HG02973 (cell line): ENCODE data around the gene UQCC2.

Source experiments
- ATAC-seq: cut with Tn5 transposase; IDR thresholded peaks from one replicate; pipeline ENCODE4 v1.9.1; 2021; ENCODE audit warnings: moderate library complexity; ENCODE audit not compliant: unreplicated experiment

UQCC2 gene

DNA sequence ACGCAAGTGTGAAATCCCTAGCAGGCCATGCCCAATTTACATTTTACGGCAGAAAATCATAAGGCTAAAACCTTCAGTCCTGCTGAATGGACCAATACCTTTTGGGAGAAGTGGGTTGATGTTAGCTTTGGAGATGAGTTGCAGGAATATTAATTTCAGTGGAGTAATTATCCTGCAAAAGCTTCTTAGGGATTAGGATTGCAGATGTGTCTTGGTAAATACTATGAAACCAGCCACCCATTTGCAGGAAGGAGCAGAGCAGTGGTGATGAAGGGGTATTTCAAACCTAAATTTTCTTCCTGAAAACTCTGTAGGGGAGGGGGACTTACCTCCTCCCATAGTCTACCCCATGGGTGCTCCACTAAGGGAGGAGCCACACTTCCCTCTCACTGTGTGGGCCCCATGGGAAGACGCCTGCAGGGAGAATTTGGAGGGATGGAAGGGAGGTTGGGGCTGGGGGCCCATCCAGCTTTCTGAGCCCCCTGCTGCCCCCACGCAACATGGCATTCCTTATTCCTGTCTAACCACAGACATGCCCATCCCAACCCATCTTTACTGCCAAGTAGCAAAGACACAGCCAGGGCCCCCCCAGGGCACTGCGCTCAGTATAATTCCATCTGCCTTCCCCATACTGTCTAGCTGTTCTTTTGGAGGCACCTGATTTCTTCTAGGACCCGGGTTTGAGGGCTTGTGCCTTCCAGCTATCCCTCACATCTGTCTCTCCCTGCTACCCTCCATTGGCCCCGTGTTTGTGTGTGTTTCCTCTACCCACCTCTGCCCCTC, 14.6 kb upstream of the UQCC2 start:
- ATAC-seq, result no peak

DNA sequence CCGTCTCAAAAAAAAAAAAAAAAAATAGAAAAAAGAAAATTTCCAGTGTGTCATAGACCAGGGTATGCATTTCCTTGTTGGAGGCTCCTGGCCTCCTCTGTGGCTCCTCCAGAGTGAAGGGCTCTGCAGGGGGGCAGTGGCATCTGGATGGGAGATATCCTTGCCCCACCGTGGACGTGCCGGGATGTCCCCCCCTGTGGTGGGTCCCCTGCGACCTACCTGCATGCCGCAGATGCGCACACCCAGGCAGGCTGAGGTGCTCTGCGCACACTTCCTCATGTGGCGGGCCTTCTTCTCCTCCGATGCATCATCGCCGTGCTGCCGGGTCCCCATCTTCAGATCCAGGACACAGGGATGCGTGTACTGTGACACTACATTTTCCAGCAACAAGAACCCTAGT, 13.7 kb upstream of the UQCC2 start:
- no peak for ATAC-seq

DNA sequence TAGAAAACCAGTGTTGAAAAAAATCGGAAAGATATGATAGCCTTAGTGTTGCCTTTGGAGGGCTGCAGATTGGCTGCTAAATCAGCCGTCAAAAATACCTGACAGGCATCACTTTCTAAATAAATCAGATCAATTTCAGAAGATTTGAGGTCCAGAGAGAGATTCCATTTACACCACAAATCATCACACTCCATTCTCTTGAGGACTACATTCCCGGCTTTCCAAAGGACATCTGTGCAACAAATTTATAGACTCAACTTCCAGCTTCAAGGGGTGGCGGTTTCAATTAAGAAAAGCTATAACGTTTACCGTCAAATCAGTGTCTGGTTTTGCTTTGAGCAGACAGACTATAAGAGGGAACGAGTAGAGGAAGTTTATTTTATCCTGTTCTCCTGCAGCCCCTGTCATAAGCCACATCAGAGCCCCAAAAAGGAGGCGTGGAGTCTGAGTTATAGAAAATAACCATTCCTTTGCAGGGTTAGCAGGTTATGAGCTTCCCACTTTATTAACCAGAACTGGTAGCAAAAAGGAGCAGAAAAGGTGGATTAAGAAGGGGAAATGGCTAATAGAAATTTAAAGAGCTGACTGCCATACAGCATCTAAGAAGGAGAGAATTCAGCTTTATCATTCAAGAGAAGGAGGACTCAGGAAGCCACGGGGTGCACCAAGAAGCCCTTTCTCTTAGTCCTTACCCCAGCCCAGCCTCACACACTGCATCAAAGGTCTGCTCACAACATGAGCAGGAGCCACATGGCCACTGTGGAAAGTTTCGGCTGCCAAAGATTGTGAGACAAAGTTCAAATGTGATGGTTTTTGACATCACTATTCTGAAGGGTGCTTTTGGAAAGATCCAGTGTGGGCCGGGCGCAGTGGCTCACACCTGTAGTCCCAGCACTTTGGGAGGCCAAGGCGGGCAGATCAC, 12.9 kb upstream of the UQCC2 start:
- no peak for ATAC-seq

DNA sequence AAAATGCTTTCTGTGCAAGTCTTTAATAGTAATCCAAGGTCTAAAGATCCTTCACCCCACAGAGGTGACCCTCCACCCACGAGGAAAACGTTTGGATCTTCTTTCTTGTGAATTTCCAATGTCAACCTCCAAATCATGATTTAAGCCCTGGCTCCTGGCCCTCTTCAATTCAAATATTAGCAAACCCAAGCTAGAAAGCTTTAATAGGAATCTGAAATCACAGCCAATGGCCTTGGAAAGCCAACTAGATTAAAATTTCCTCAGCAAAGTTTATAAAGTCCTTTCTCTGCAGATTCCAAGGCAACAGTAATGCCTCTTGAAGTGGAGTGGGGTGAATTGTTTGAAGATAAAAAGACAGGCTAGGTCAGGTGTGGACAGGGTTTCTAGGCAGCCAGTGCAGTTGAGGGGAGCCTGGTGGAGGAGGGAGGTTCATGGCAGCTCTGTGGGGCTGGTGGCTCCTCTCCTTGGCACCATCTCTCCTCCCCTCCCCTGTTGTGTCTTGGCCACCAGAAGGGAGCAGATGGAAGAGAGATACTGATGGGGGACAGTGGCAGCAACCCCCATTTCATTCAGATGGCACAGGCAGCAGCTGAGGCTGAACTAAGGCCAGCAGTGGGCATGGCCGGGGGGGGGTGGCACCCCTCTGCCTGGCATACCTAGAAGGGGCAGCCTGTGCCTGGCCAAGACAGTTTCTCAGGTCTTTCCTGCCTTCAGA, 12.0 kb upstream of the UQCC2 start:
- no peak for ATAC-seq

DNA sequence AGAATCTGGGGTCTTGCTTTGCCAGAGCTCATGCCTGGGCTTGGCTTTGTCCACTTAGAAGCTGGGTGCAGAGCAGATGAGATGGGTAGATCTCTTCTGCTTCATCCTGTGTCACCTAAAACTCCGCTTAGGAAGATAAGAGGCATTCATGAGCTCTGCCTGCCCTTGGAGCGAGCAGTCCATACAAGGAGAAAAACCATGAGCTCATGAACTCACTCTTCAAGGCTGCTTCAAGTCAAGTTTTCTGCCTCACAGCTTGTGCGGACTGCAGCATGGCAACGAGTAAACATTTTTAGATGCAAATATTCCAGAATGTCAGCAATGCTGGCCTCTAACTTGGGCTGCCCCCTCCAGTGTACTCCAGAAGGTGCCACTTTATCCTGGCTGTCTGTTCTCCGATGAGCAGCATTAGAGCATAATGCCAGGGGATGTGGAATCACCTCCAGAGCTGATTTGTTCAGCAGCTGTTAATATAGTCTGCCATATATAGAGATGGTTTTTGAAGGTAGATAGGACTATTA, 10.7 kb upstream of the UQCC2 start:
- no peak for ATAC-seq

DNA sequence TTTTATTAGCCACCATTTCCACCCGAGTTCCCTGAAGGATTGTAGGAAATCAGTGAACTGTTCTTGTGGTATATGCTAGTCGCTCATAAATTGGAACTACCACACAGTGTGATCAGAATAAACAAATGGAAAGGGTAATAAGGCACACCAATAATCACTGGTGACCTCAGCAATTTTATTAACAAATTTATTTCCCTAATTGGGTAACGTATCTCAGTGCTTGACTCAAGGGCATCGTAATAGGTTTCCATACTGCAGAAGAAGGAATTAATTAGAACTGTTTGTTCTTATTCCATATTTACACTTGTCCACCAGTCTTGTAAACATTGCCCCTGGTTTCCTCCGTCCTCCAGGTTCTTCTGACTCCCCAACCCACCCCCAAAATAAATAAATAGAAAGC, 10.0 kb upstream of the UQCC2 start:
- no peak for ATAC-seq

DNA sequence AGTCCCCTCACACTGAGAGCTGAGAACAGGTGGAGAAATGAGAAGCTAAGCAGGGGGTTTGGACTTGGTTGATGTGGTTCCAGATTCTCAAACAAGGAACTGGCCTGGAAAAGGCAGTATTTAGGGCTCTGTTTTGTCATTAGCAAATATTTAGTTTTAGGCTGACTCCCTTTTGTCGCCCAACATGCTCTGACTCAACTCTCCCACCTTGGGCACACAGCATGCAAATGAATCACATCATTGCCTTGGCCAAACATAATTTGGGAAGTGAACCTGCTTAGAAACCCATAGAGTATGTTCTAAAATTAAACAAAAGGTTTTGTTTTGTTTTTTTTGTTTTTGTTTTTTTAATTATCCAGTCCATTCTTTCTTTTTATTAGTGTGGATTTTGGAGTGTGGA, 9.5 kb upstream of the UQCC2 start:
- ATAC-seq, result no peak

DNA sequence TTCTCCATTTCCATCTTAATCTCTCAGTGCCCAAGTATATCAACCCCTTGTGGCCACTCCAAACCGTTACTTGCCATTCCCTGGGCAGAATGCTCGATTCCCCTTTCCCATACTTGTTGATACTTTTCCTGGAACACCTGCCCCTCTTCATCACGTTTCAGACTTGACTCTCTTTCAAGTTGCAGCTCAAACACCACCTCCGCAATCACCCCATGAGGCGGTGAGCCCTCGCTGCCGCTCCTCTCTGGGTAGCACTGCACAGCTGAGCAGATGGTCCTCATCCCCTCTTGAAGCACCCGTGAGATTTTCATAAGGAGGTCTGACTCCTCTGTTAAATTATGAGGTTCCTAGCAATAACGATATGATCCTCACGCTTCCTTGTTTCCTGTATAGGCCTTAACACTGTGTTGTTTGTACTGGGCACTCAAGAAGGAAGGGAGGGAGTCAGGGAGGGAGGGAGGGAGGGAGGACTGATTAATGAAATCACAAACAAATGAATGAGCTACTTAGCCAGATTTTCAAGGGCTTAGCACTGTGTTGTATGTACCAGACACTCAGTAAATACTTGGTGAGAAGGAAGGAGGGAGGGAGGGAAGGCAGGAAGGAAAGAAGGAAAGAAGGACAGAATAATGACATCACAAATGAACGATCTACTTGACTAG, 8.0 kb upstream of the UQCC2 start:
- no peak for ATAC-seq

DNA sequence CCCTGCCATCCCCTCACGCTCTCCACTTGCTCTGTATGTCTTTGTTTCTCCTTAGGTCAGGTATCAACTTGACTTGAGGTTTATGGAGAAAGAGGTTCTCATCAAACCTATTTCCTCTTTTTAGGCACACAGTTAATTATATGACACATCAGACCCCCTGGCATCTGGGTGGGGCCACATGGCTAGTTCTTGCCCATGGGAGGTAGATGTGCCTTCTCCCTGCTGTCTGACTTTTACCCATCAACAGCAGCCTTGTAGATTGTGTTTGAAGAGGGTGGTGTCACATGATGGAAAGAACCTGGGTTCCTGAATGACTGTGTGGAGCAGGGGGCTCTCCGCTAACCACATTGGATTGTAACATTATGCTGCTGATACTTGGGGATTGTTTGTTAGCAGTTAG, 7.2 kb upstream of the UQCC2 start:
- no peak for ATAC-seq

DNA sequence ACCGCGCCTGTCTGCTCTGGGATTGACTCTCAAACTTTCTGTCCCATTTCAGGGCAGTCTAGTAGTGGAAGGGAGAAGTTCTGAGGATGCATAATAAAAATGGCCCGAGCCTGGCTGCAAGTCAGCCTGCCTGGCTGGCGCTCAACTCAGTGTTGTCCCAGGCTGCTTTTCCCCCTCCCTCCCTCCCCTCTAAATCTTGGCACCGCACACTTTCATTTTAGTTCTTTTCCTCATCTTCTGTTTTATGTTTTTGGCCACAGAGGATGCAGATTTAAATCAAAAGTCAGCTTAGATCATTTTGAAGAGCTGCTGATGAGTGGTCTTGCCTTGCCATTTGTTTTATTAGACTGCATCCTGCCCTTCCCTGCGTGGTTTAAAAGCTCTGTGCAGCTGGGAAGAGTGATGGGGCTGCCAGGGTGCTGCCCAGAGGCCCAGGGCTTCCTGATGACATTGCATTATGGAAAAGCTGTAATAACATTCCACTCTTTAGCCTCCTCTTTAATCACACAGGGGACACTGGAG, 6.5 kb upstream of the UQCC2 start:
- ATAC-seq, result no peak

DNA sequence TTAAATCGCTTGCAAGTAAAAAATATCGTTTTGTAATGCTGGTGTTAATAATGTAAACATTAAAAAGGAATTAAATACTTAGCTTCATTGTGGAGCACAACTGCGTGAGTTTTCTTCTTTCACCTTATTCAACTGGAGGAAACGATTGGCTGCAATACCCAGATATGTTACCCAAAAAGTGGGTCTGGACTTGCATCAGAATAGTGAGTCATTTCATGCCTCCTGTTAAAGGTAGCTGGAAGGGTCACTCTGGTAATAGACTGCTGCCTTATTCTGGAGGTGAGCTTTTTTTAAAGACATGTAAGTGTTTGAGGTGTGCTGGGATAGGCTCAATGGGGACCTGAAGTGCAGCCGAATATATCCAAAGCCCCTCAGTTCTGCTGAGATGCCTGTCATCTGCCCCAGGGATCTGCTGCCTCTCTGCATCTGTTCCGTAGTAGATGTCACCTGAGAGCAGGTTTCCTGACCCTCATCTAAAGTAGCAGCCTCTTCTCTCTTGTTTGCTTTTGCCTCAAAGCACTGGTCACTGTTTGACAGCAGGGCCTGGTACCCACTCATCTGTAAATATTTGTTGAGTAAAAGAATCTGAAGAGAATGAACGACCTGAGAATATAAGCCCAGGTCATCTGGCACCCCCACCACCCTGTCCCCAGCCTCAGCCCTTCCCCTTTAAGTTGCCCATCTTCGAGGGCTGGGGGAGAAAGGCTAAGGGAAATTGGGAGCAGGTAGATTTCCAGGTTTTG, 5.6 kb upstream of the UQCC2 start:
- no peak for ATAC-seq

DNA sequence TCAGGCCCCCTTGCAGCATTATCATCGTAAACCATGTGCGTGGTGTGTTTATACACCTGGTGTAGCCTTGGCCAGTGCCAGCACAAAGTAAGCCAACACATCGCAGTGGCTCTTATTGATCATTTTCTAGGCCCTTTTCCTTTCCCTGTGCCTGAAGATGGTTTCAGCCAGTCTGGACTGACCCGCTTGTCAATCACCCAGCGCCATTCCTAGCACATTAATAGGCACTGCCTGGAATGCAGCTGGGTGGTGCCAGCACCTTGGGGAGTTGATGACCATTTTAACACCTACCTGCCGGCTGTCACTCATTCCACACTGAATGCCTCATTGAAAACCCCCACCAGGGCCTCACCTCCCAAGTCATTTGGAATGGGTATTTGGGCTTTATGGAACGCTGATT, 4.9 kb upstream of the UQCC2 start:
- no peak for ATAC-seq

DNA sequence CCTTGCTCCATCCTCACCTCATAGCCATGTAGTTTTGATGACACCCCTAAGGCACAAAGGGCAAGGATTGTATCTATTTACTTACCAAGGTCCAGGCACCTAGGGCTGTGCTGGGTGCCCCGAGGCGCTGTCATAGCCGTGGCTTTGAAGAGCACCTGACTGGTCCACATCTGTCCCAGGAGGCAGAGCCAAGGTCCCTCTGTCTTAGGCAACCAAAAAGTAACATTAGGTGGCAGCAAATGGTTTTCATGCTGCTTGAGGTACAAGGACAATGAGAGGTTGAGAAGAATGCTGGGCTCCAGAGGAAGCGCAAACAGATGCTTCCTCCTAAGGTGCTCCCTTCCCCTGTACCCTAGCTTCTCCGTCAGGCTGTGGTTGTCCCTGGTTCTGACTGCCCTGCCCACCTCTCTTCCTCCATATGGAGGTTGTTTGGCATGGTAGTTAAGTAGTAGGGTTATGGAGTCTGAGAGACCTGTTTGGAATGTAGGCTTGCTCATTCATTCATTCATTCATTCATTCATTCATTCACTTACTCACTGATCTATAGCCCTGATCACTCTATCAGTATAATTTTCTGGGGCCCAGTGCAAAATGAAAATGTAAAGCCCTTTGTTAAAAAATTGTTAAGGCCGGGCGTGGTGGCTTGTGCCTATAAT, 3.0 kb upstream of the UQCC2 start:
- ATAC-seq, result no peak

DNA sequence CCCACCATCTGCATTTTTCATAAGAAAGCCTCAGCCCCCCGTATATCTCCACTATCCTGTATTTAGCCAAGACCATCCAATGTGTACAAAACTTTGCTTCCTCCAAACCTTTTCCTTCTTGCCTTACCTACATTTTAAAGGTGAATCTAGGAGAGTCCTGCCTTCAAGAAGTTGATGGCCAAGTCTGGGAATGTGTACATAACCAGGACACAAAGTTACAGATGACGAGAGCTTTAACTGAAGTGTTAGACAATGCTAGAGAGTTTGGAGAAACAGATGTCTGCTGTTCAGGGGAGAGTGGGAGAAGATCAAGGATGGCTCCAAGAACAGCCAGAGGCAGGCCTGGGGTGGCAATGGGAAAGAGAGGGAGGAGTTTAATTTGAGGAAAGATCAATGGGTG, 2.3 kb upstream of the UQCC2 start:
- ATAC-seq, result no peak

DNA sequence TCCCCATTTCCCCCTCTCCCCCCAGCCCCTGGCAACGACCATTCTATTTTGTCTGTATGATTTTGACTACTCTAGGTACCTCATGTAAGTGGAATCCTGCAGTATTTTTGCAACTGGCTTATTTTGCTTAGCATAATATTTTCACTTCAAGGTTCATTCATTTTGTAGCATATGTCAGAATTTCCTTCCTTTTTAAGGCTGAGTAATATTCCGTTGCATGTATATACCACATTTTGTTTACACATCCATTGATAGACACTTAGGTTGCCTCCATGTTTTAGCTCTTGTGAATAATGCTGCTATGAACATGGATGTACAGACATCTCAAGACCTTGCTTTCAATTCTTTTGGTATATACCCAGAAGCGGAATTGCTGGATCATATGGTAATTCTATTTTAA, 1.4 kb upstream of the UQCC2 start:
- ATAC-seq, result no peak

DNA sequence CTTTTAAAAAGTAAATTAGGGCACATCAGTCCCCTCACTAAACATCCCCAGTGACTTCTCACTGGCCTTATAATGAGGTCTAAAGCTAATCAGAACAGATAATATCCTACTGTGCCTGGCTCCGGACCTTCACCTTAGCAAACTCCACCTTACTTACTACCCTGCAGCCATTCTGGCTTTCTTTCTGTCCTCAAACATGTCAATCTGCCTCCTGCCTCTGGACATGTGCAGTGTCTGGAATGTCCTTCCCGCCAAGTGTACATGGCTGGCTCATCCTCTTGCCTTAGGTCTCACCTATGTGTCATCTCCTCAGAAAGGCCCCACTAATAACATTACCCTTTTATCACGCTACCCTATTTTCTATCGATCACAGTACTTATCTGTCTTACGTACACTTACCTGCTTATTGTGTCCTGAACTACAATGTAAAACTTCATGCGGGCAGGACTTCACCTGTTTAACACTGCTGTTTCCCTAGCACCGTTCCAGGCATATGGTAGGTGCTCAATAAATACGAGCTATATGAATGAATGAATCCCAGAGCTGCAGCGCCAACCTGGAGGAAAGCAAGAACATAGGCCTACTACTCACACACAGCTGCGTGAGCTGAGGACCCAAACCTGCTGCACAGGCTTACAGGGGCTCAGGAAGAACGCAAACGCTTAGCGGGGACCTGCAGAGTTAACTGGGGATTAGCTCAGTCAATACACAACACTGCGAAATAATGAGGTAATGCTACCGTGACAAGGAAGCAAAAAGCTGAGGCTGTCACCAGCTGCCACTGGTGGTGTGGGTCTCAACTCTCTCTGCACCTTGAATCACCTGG, 991 bp downstream of the UQCC2 start:
- no peak for ATAC-seq

DNA sequence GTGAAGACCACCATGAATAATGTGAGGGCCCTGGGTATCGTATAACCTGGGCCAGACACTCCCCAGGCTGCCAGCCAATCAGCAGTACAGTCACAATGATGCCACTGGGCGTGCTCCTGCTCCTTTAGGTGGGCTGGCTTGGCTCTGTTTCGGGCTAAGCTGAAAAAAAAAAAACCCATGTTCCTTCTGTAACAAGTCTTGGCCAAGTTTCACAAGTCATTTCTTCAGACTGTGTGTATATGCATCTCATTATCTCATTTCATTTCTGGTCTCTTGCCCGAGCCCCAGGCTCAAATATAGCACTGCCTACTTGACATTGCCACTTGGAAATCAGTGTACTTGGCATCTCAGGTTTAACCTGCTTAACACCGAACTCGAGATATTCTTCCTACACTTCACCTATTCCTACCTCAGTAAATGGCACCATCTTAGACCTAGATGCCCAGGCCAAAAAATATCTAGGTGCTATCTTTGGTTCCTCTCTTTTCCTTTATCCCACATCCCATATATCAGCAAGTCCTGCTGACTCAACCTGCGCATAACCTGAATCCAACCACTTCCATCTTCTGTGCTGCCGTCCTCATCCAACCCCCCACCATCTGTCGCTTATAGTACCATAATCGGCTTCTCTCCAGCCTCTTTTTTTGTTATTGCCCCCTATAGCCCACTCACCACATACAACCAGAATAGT, 1.8 kb downstream of the UQCC2 start:
- no peak for ATAC-seq
